ENCODE data around the gene ITSN2. TPM values are rescaled to one million over a fixed set of nuclear protein-coding genes. Genes with fewer than 3 reads are reported as not detected.

Gene ITSN2
- total RNA-seq, 1 experiment from 2014 or later: 26.5 TPM

GRCh38 chr2:24245986-24246776, 114.2 kb downstream of the ITSN2 start:
- Histone ChIP-seq H2AFZ (ENCODE audit: low read depth, low read length, poor library complexity, severe bottlenecking) (no peak overlapping the region), H3K4me1 (ENCODE audit: control insufficient read depth in 1 of 2, insufficient read depth in 2 of 2, low read length in 2 of 2) (no peaks in the 10 kb centered on the region), H4K20me1 (ENCODE audit: insufficient read depth) (no peaks in the 10 kb centered on the region), H3K79me2 (ENCODE audit: insufficient read depth, low read length) (no peaks in the 10 kb centered on the region), H3K4me2 (ENCODE audit: low read length) (no peak overlapping the region), H3K4me3 (replicated peaks in 1 of 2; ENCODE audit: low read depth in 1 of 2, low read length in 2 of 2) (no peak overlapping the region), H3K27ac (ENCODE audit: low read depth, low read length) (no peak overlapping the region), H3K36me3 (ENCODE audit: control insufficient read depth in 1 of 2, insufficient read depth in 2 of 2, low read length in 2 of 2) (peaks cover 0 to 3% of the 10 kb centered on the region in 2 experiments; a peak in 1 of 4 replicates), H3K9ac (ENCODE audit: low read length) (no peak overlapping the region), H3K9me2 (ENCODE audit: insufficient read depth) (no peaks in the 10 kb centered on the region), H3K27me3 (ENCODE audit: insufficient read depth, low read length) (no peaks in the 10 kb centered on the region), H3K9me3 (ENCODE audit: control insufficient read depth in 1 of 2, insufficient read depth in 1 of 2, low read depth in 1 of 2, low read length in 2 of 2) (no peaks in the 10 kb centered on the region)
- DNase-seq (ENCODE audit: low read depth, low spot score) (no peak), ATAC-seq (no peak)
- intact Hi-C loops (cut with micrococcal nuclease): no loop called here
- no TSS peak for BruUV-seq (replicated peaks)
- CTCF ChIA-PET: no interaction called here
- POLR2A ChIA-PET: no interaction called here
- RAD21 ChIA-PET (ENCODE audit: low non-redundant PET in 1 of 2, low total read pairs in 2 of 2, uncharacterized antibody in 2 of 2, unreplicated experiment in 2 of 2): no interaction called here
- TF ChIP-seq ZBTB33 (IDR thresholded peaks at IDR 0.05; ENCODE audit: extremely low read depth, insufficient replicate concordance, low read length) (no peak), MAX (IDR thresholded peaks at IDR 0.05) (no peak), ZNF274 (IDR thresholded peaks at IDR 0.05; ENCODE audit: low read depth, low read length) (no peak), ELF1 (IDR thresholded peaks at IDR 0.05; ENCODE audit: borderline replicate concordance, low read depth) (no peak), POLR2A (IDR thresholded peaks at IDR 0.05; ENCODE audit: borderline replicate concordance, extremely low read depth, insufficient read depth, insufficient read length) (no peak), CTCF (IDR thresholded peaks at IDR 0.05 in 2 of 3, conservative IDR thresholded peaks at IDR 0.05 in 1 of 3; ENCODE audit: borderline replicate concordance in 1 of 3, insufficient read depth in 1 of 3, low read depth in 2 of 3, low read length in 2 of 3) (no peak), ZFX (IDR thresholded peaks at IDR 0.05) (no peak), POLR2AphosphoS5 (IDR thresholded peaks at IDR 0.05; ENCODE audit: low read depth, low read length) (no peak), SRF (IDR thresholded peaks at IDR 0.05; ENCODE audit: low read depth) (no peak), EZH2 (IDR thresholded peaks at IDR 0.05) (no peak), EZH2phosphoT487 (IDR thresholded peaks at IDR 0.05; ENCODE audit: borderline replicate concordance) (no peak), YY1 (IDR thresholded peaks at IDR 0.05; ENCODE audit: extremely low read depth, insufficient replicate concordance, low read depth, low read length) (no peak), CEBPB (IDR thresholded peaks at IDR 0.05; ENCODE audit: low read depth) (no peak), SP1 (IDR thresholded peaks at IDR 0.05; ENCODE audit: low read depth) (no peak), CBX3 (IDR thresholded peaks at IDR 0.05; ENCODE audit: low read depth) (no peak), JUND (IDR thresholded peaks at IDR 0.05) (no peak), SIN3A (IDR thresholded peaks at IDR 0.05; ENCODE audit: low read depth) (no peak), TCF7L2 (IDR thresholded peaks at IDR 0.05; ENCODE audit: borderline replicate concordance, extremely low read depth, insufficient read depth, insufficient read length) (no peak), EGR1 (IDR thresholded peaks at IDR 0.05; ENCODE audit: low read depth) (no peak)

Measured in HCT116 (cell line).